Measurements from ENCODE around the gene PSMB9. TPM values are rescaled to one million over a fixed set of nuclear protein-coding genes. Genes with fewer than 3 reads are reported as not detected.
A peak's percentile ranks its signal among the peaks of the same experiment; 100 is the strongest.
"Not testable (repeated sequence)": the region's sequence is repeated elsewhere in the genome, so short reads cannot be mapped to it uniquely, and the experiment has no call there.

PSMB9 gene
- polyA plus RNA-seq (2013, experiment 1 of 2): 0.15 TPM
- 0.29 TPM for polyA plus RNA-seq (2013, experiment 2 of 2)

- no peak within 1 kb of the TSS for H3K27ac ChIP-seq (replicated peaks; ENCODE audit: low read length)
- H2BK120ac ChIP-seq (ENCODE audit: low read depth, low read length): no peak within 1 kb of the TSS
- DNase-seq (ENCODE audit: low spot score): peak; percentile 86
- H3K27me3 ChIP-seq (ENCODE audit: control insufficient read depth in 3 of 3, insufficient read depth in 3 of 3, low read depth in 1 of 3, low read length in 3 of 3): peaks cover 6 to 93% (median 42%) of the 10 kb centered on the region in 3 experiments
- peak within 1 kb of the TSS; percentile 36 for H3K23ac ChIP-seq (ENCODE audit: low read depth, low read length, poor library complexity)
- no peak within 1 kb of the TSS for H3K4ac ChIP-seq (ENCODE audit: low read length)
- H2BK12ac ChIP-seq (ENCODE audit: low read length): peak within 1 kb of the TSS; percentile 27
- no peaks in the 10 kb centered on the region for H3K9me3 ChIP-seq (replicated peaks in 1 of 2; ENCODE audit: control insufficient read depth in 2 of 2, insufficient read depth in 1 of 2, low read depth in 1 of 2, low read length in 2 of 2)
- WGBS, 2 donors (ENCODE audit: extremely low coverage in 2 of 2, insufficient read length in 2 of 2, insufficient replicate concordance in 1 of 2): no CpG with 5 or more reads among the region's 68 CpGs
- peak within 1 kb of the TSS; percentile 84 for H2BK15ac ChIP-seq (ENCODE audit: low read length)
- no peaks in the 10 kb centered on the region for H3K79me1 ChIP-seq (ENCODE audit: low read depth, low read length)
- H3K4me3 ChIP-seq (ENCODE audit: low read length in 2 of 2): peak within 1 kb of the TSS; percentile 71 to 86
- H4K91ac ChIP-seq (ENCODE audit: low read depth, low read length, poor library complexity): peak within 1 kb of the TSS; percentile 15
- H3K4me1 ChIP-seq (ENCODE audit: control insufficient read depth in 2 of 2, insufficient read depth in 1 of 2, low read depth in 1 of 2, low read length in 2 of 2): peaks cover 2 to 14% of the 10 kb centered on the region in 2 donors
- no peak within 1 kb of the TSS for H3K14ac ChIP-seq (ENCODE audit: low read length)
- H2AFZ ChIP-seq (ENCODE audit: low read length): peak within 1 kb of the TSS; percentile 99
- peak within 1 kb of the TSS; percentile 89 for H3K9ac ChIP-seq (ENCODE audit: low read depth, low read length, poor library complexity)
- H2AK5ac ChIP-seq (ENCODE audit: low read depth, low read length): no peak within 1 kb of the TSS
- H4K8ac ChIP-seq (ENCODE audit: low read depth, low read length): no peak within 1 kb of the TSS
- no peaks in the 10 kb centered on the region for H3K36me3 ChIP-seq (replicated peaks in 1 of 2; ENCODE audit: control insufficient read depth in 2 of 2, insufficient read depth in 2 of 2, low read length in 2 of 2)
- peak within 1 kb of the TSS; percentile 99 for H3K4me2 ChIP-seq (ENCODE audit: insufficient read depth, low read length, poor library complexity, severe bottlenecking)
- peak within 1 kb of the TSS; percentile 88 for H3K18ac ChIP-seq (ENCODE audit: low read length)
- H2BK5ac ChIP-seq (ENCODE audit: low read length): peak within 1 kb of the TSS; percentile 25
Measured at GRCh38 chr6:32853541-32854375, at the start of gene PSMB9, which contains the start of gene TAP1. PSMB9 (plus strand) TSS chr6:32854192; CDS start chr6:32854230, 38 bp downstream. TAP1 (minus strand) TSS chr6:32853704; CDS start chr6:32853636, 68 bp downstream.

- H2BK15ac ChIP-seq (ENCODE audit: low read length); H3K4me2 ChIP-seq (ENCODE audit: insufficient read depth, low read length, poor library complexity, severe bottlenecking); H3K79me1 ChIP-seq (ENCODE audit: low read depth, low read length); H4K8ac ChIP-seq (ENCODE audit: low read depth, low read length); H3K14ac ChIP-seq (ENCODE audit: low read length); H2AK5ac ChIP-seq (ENCODE audit: low read depth, low read length); H4K91ac ChIP-seq (ENCODE audit: low read depth, low read length, poor library complexity); H3K4me3 ChIP-seq (ENCODE audit: low read length in 2 of 2); H3K9ac ChIP-seq (ENCODE audit: low read depth, low read length, poor library complexity); H3K4me1 ChIP-seq (ENCODE audit: control insufficient read depth in 2 of 2, insufficient read depth in 1 of 2, low read depth in 1 of 2, low read length in 2 of 2); DNase-seq (ENCODE audit: low spot score); H3K36me3 ChIP-seq (replicated peaks in 1 of 2; ENCODE audit: control insufficient read depth in 2 of 2, insufficient read depth in 2 of 2, low read length in 2 of 2); H2BK12ac ChIP-seq (ENCODE audit: low read length); H2AFZ ChIP-seq (ENCODE audit: low read length); H3K23ac ChIP-seq (ENCODE audit: low read depth, low read length, poor library complexity); H3K9me3 ChIP-seq (replicated peaks in 1 of 2; ENCODE audit: control insufficient read depth in 2 of 2, insufficient read depth in 1 of 2, low read depth in 1 of 2, low read length in 2 of 2); H2BK5ac ChIP-seq (ENCODE audit: low read length); H3K18ac ChIP-seq (ENCODE audit: low read length); H3K27me3 ChIP-seq (ENCODE audit: control insufficient read depth in 3 of 3, insufficient read depth in 3 of 3, low read depth in 1 of 3, low read length in 3 of 3); H2BK120ac ChIP-seq (ENCODE audit: low read depth, low read length); H3K27ac ChIP-seq (replicated peaks; ENCODE audit: low read length); H3K4ac ChIP-seq (ENCODE audit: low read length): not testable (repeated sequence)
Measured at GRCh38 chr6:32805404-32805803, 48.6 kb upstream of the PSMB9 start.

GRCh38 chr6:32807020-32807580 is 46.9 kb upstream of the PSMB9 start:
- H3K18ac ChIP-seq (ENCODE audit: low read length): peak overlapping the region; percentile 71
- H3K14ac ChIP-seq (ENCODE audit: low read length): peak overlapping the region; percentile 89
- peaks cover 0 to 8% (median 0%) of the 10 kb centered on the region in 3 experiments for H3K27me3 ChIP-seq (ENCODE audit: control insufficient read depth in 3 of 3, insufficient read depth in 3 of 3, low read depth in 1 of 3, low read length in 3 of 3)
- peak overlapping the region; percentile 17 for H3K23ac ChIP-seq (ENCODE audit: low read depth, low read length, poor library complexity)
- no peak for DNase-seq (ENCODE audit: low spot score)
- no peak overlapping the region for H2BK12ac ChIP-seq (ENCODE audit: low read length)
- no peaks in the 10 kb centered on the region for H3K36me3 ChIP-seq (replicated peaks in 1 of 2; ENCODE audit: control insufficient read depth in 2 of 2, insufficient read depth in 2 of 2, low read length in 2 of 2)
- no peak overlapping the region for H4K8ac ChIP-seq (ENCODE audit: low read depth, low read length)
- H3K4me3 ChIP-seq (ENCODE audit: low read length in 2 of 2): no peak overlapping the region
- no peak overlapping the region for H2BK5ac ChIP-seq (ENCODE audit: low read length)
- H2AK5ac ChIP-seq (ENCODE audit: low read depth, low read length): no peak overlapping the region
- H2BK120ac ChIP-seq (ENCODE audit: low read depth, low read length): no peak overlapping the region
- H3K9ac ChIP-seq (ENCODE audit: low read depth, low read length, poor library complexity): no peak overlapping the region
- H3K79me1 ChIP-seq (ENCODE audit: low read depth, low read length): no peaks in the 10 kb centered on the region
- no peaks in the 10 kb centered on the region for H3K9me3 ChIP-seq (replicated peaks in 1 of 2; ENCODE audit: control insufficient read depth in 2 of 2, insufficient read depth in 1 of 2, low read depth in 1 of 2, low read length in 2 of 2)
- H3K4ac ChIP-seq (ENCODE audit: low read length): no peak overlapping the region
- H2AFZ ChIP-seq (ENCODE audit: low read length): no peak overlapping the region
- H4K91ac ChIP-seq (ENCODE audit: low read depth, low read length, poor library complexity): no peak overlapping the region
- WGBS, 2 donors (ENCODE audit: extremely low coverage in 2 of 2, insufficient read length in 2 of 2, insufficient replicate concordance in 1 of 2): no CpG with 5 or more reads among the region's 5 CpGs
- H3K4me1 ChIP-seq (ENCODE audit: control insufficient read depth in 2 of 2, insufficient read depth in 1 of 2, low read depth in 1 of 2, low read length in 2 of 2): no peaks in the 10 kb centered on the region
- H3K4me2 ChIP-seq (ENCODE audit: insufficient read depth, low read length, poor library complexity, severe bottlenecking): no peak overlapping the region
- no peak overlapping the region for H2BK15ac ChIP-seq (ENCODE audit: low read length)
- H3K27ac ChIP-seq (replicated peaks; ENCODE audit: low read length): no peak overlapping the region

GRCh38 chr6:32809171-32809570 is 44.8 kb upstream of the PSMB9 start:
- WGBS, 2 donors (ENCODE audit: extremely low coverage in 2 of 2, insufficient read length in 2 of 2, insufficient replicate concordance in 1 of 2): no CpG with 5 or more reads among the region's 1 CpG
- no peak overlapping the region for H4K8ac ChIP-seq (ENCODE audit: low read depth, low read length)

More at GRCh38 chr6:32809171-32809570, 44.8 kb upstream of the PSMB9 start:
- Histone ChIP-seq H3K9ac (ENCODE audit: low read depth, low read length, poor library complexity) (no peak overlapping the region), H2BK120ac (ENCODE audit: low read depth, low read length) (no peak overlapping the region), H2BK5ac (ENCODE audit: low read length) (no peak overlapping the region), H3K4me3 (ENCODE audit: low read length in 2 of 2) (no peak overlapping the region), H3K79me1 (ENCODE audit: low read depth, low read length) (no peaks in the 10 kb centered on the region), H2BK12ac (ENCODE audit: low read length) (no peak overlapping the region), H2AFZ (ENCODE audit: low read length) (no peak overlapping the region), H4K91ac (ENCODE audit: low read depth, low read length, poor library complexity) (no peak overlapping the region), H3K14ac (ENCODE audit: low read length) (no peak overlapping the region), H3K4me2 (ENCODE audit: insufficient read depth, low read length, poor library complexity, severe bottlenecking) (no peak overlapping the region), H3K4ac (ENCODE audit: low read length) (no peak overlapping the region), H2BK15ac (ENCODE audit: low read length) (no peak overlapping the region), H3K23ac (ENCODE audit: low read depth, low read length, poor library complexity) (no peak overlapping the region), H3K18ac (ENCODE audit: low read length) (no peak overlapping the region), H3K27ac (replicated peaks; ENCODE audit: low read length) (no peak overlapping the region), H3K36me3 (replicated peaks in 1 of 2; ENCODE audit: control insufficient read depth in 2 of 2, insufficient read depth in 2 of 2, low read length in 2 of 2) (no peaks in the 10 kb centered on the region), H3K27me3 (ENCODE audit: control insufficient read depth in 3 of 3, insufficient read depth in 3 of 3, low read depth in 1 of 3, low read length in 3 of 3) (peaks cover 0 to 24% (median 0%) of the 10 kb centered on the region in 3 experiments), H2AK5ac (ENCODE audit: low read depth, low read length) (no peak overlapping the region), H3K4me1 (ENCODE audit: control insufficient read depth in 2 of 2, insufficient read depth in 1 of 2, low read depth in 1 of 2, low read length in 2 of 2) (no peaks in the 10 kb centered on the region), H3K9me3 (replicated peaks in 1 of 2; ENCODE audit: control insufficient read depth in 2 of 2, insufficient read depth in 1 of 2, low read depth in 1 of 2, low read length in 2 of 2) (no peaks in the 10 kb centered on the region)
- no peak for DNase-seq (ENCODE audit: low spot score)
